ENCODE results near the gene PRR33. TPM values are rescaled to one million over a fixed set of nuclear protein-coding genes. Genes with fewer than 3 reads are reported as not detected.
A peak's percentile ranks its signal among the peaks of the same experiment; 100 is the strongest.

Gene PRR33
- total and polyA plus RNA-seq, 4 donors = 0.08 to 0.13 TPM; not detected in 2

GRCh38 chr11:1882265-1883238, 9.1 kb downstream of the PRR33 start:
- TF ChIP-seq CTCF (IDR thresholded peaks at IDR 0.05; ENCODE audit: control extremely low read depth, extremely low read depth) = peak; percentile 84
- DNase-seq (peak; percentile 82 to 86 (median 85)), ATAC-seq (ENCODE audit: insufficient read depth, low FRiP score) (peak; percentile 85)
- Histone ChIP-seq H3K36me3 (ENCODE audit: control insufficient read depth in 4 of 4, insufficient read depth in 4 of 4, low read length in 4 of 4) (no peaks in the 10 kb centered on the region), H3K27ac (ENCODE audit: low read depth in 1 of 2, low read length in 1 of 2) (peak overlapping the region in 1 of 2 donors; percentile 93), H3K4me1 (ENCODE audit: control insufficient read depth in 5 of 5, insufficient read depth in 5 of 5, low read length in 5 of 5) (peaks cover 0 to 15% (median 6%) of the 10 kb centered on the region in 5 donors), H3K27me3 (ENCODE audit: control insufficient read depth in 3 of 3, insufficient read depth in 3 of 3, low read length in 2 of 3) (no peaks in the 10 kb centered on the region), H3K9me3 (ENCODE audit: control insufficient read depth in 4 of 4, insufficient read depth in 3 of 4, low read length in 3 of 4) (no peaks in the 10 kb centered on the region), H3K9ac (ENCODE audit: insufficient read depth in 1 of 2, low read length in 2 of 2) (no peak overlapping the region), H3K4me3 (no peak overlapping the region)
- 37% methylated on average over 23 of the region's 23 CpGs for WGBS, 2 donors

GRCh38 chr11:1881442-1882264, 10.0 kb downstream of the PRR33 start:
- WGBS, 2 donors = 70 to 74% methylated on average over 41 to 43 of the region's 43 CpGs
- DNase-seq (peak in 1 of 3 donors; percentile 13), ATAC-seq (ENCODE audit: insufficient read depth, low FRiP score) (no peak)
- Histone ChIP-seq H3K27me3 (ENCODE audit: control insufficient read depth in 3 of 3, insufficient read depth in 3 of 3, low read length in 2 of 3) (no peaks in the 10 kb centered on the region), H3K9me3 (ENCODE audit: control insufficient read depth in 4 of 4, insufficient read depth in 3 of 4, low read length in 3 of 4) (no peaks in the 10 kb centered on the region), H3K36me3 (ENCODE audit: control insufficient read depth in 4 of 4, insufficient read depth in 4 of 4, low read length in 4 of 4) (no peaks in the 10 kb centered on the region), H3K4me1 (ENCODE audit: control insufficient read depth in 5 of 5, insufficient read depth in 5 of 5, low read length in 5 of 5) (peaks cover 0 to 23% (median 10%) of the 10 kb centered on the region in 5 donors), H3K27ac (ENCODE audit: low read depth in 1 of 2, low read length in 1 of 2) (peak overlapping the region in 1 of 2 donors; percentile 93), H3K9ac (ENCODE audit: insufficient read depth in 1 of 2, low read length in 2 of 2) (no peak overlapping the region), H3K4me3 (no peak overlapping the region)
- no peak for TF ChIP-seq CTCF (IDR thresholded peaks at IDR 0.05; ENCODE audit: control extremely low read depth, extremely low read depth)

- ATAC-seq (ENCODE audit: insufficient read depth, low FRiP score) = no peak
- Histone ChIP-seq H3K9me3 (ENCODE audit: control insufficient read depth in 4 of 4, insufficient read depth in 3 of 4, low read length in 3 of 4) (no peaks in the 10 kb centered on the region), H3K36me3 (ENCODE audit: control insufficient read depth in 4 of 4, insufficient read depth in 4 of 4, low read length in 4 of 4) (no peaks in the 10 kb centered on the region), H3K27me3 (ENCODE audit: control insufficient read depth in 3 of 3, insufficient read depth in 3 of 3, low read length in 2 of 3) (no peaks in the 10 kb centered on the region), H3K4me3 (no peak overlapping the region), H3K9ac (ENCODE audit: insufficient read depth in 1 of 2, low read length in 2 of 2) (no peak overlapping the region), H3K4me1 (ENCODE audit: control insufficient read depth in 5 of 5, insufficient read depth in 5 of 5, low read length in 5 of 5) (peaks cover 0 to 28% (median 10%) of the 10 kb centered on the region in 5 donors), H3K27ac (ENCODE audit: low read depth in 1 of 2, low read length in 1 of 2) (peak overlapping the region in 1 of 2 donors; percentile 93)
- TF ChIP-seq CTCF (IDR thresholded peaks at IDR 0.05; ENCODE audit: control extremely low read depth, extremely low read depth) = no peak
- WGBS, 2 donors = 85% methylated on average over 9 of the region's 9 CpGs
- DNase-seq = peak in 1 of 3 donors; percentile 5
These were observed 10.8 kb downstream of the PRR33 start for GRCh38 chr11:1880746-1881441.
